Fibroblast of lung (primary cell): ENCODE measurements around the gene CIDEB. TPM values are rescaled to one million over a fixed set of nuclear protein-coding genes. Genes with fewer than 3 reads are reported as not detected.

Experiments used
- DNase-seq, 2 donors: peaks; one replicate each; pipeline versions ENCODE4 v3.0.0 to v3.0.0-alpha.2; 2010; ENCODE audit warnings: low read depth in 2 of 2
- H2AFZ ChIP-seq: 2 replicates; pipeline ENCODE4 v1.5.1; 2012; ENCODE audit warnings: low read length, control low read depth, inconsistent platforms
- H3K27ac ChIP-seq: 2 replicates; pipeline ENCODE4 v1.5.1; 2011; ENCODE audit warnings: low read length, control low read depth; ENCODE audit not compliant: insufficient read depth
- H3K27me3 ChIP-seq: 2 replicates; pipeline ENCODE4 v1.5.1; 2011; ENCODE audit warnings: mild to moderate bottlenecking, low read length; ENCODE audit not compliant: control insufficient read depth, insufficient read depth
- H3K36me3 ChIP-seq: 2 replicates; pipeline ENCODE4 v1.5.1; 2011; ENCODE audit warnings: low read length; ENCODE audit not compliant: control insufficient read depth, insufficient read depth
- H3K4me1 ChIP-seq: 2 replicates; pipeline ENCODE4 v1.5.1; 2011; ENCODE audit warnings: low read length; ENCODE audit not compliant: control insufficient read depth, insufficient read depth; ENCODE audit errors: extremely low read depth
- H3K4me2 ChIP-seq: 2 replicates; pipeline ENCODE4 v1.5.1; 2011; ENCODE audit warnings: low read length, control low read depth; ENCODE audit not compliant: insufficient read depth; ENCODE audit errors: extremely low read depth
- H3K4me3 ChIP-seq, 4 experiments: fragments of 200-600 bp in 1 of 4; sonication (generic) in 1 of 4; replicated peaks in 1 of 4; 2 replicates each; pipeline ENCODE4 v1.5.1; 2011 to 2016; ENCODE audit warnings: low read length in 4 of 4, low read depth in 3 of 4, mild to moderate bottlenecking in 3 of 4, control low read depth in 2 of 4, inconsistent platforms in 1 of 4, mixed read lengths in 1 of 4; ENCODE audit not compliant: insufficient read depth in 1 of 4; ENCODE audit errors: control extremely low read depth in 1 of 4
- H3K79me2 ChIP-seq: 2 replicates; pipeline ENCODE4 v1.5.1; 2012; ENCODE audit warnings: mild to moderate bottlenecking, low read length, inconsistent platforms; ENCODE audit not compliant: control insufficient read depth, insufficient read depth
- H3K9ac ChIP-seq: 2 replicates; pipeline ENCODE4 v1.5.1; 2011; ENCODE audit warnings: mild to moderate bottlenecking, low read length, control low read depth; ENCODE audit not compliant: insufficient read depth
- H3K9me3 ChIP-seq: 2 replicates; pipeline ENCODE4 v1.5.1; 2012; ENCODE audit warnings: low read depth, low read length; ENCODE audit not compliant: control insufficient read depth, insufficient read depth
- H4K20me1 ChIP-seq: 2 replicates; pipeline ENCODE4 v1.5.1; 2011; ENCODE audit warnings: low read length; ENCODE audit not compliant: control insufficient read depth, insufficient read depth; ENCODE audit errors: extremely low read depth
- CTCF ChIP-seq, 2 donors: IDR thresholded peaks in 1 of 2; conservative IDR thresholded peaks in 1 of 2; 1 replicate in 1 of 2; 2 replicates in 1 of 2; pipeline ENCODE4 v1.5.1; 2011 to 2012; ENCODE audit warnings: low read length in 2 of 2, control low read depth in 1 of 2, inconsistent platforms in 1 of 2, low read depth in 1 of 2, mild to moderate bottlenecking in 1 of 2
- EZH2 ChIP-seq: IDR thresholded peaks from 2 replicates; pipeline ENCODE4 v1.5.1; 2012; ENCODE audit warnings: low read length, control low read depth, mild to moderate bottlenecking; ENCODE audit errors: missing control alignments
- polyA plus RNA-seq, 2 donors: library from polyadenylated mRNA; depleted of rRNA in 1 of 2; stranded (reverse) in 1 of 2; unstranded in 1 of 2; fragments of >200 nt; gene quantifications; 2 replicates each; pipeline ENCODE4 v1.2.1, GENCODE V29; 2011 to 2012; ENCODE audit warnings: missing spikeins in 1 of 2
- total RNA-seq: library from RNA; depleted of rRNA; stranded (reverse); fragments of >200 nt; gene quantifications from 2 replicates; pipeline ENCODE4 v1.2.1, GENCODE V29; 2014

CIDEB gene
- total and polyA plus RNA-seq, 2 donors (not counting 1 experiment from before 2014, with no cell fraction given), result 0.33 to 0.42 TPM

GRCh38 chr14:24285351-24285750 lies 22.4 kb downstream of the CIDEB start:
- no peaks in the 10 kb centered on the region for H3K36me3 ChIP-seq
- DNase-seq, result peak in 1 of 2 donors; percentile 49
- no peak overlapping the region for H3K4me3 ChIP-seq
- no peak overlapping the region for H2AFZ ChIP-seq
- H3K27ac ChIP-seq, result no peak overlapping the region
- no peaks in the 10 kb centered on the region for H3K79me2 ChIP-seq
- no peaks in the 10 kb centered on the region for H3K9me3 ChIP-seq
- H3K9ac ChIP-seq, result no peak overlapping the region
- TF ChIP-seq EZH2, result no peak
- TF ChIP-seq CTCF (conservative IDR thresholded peaks at IDR 0.05 in 1 of 2, IDR thresholded peaks at IDR 0.05 in 1 of 2; ENCODE audit: low read depth in 1 of 2, low read length in 2 of 2), result no peak
- no peaks in the 10 kb centered on the region for H3K27me3 ChIP-seq
- H3K4me1 ChIP-seq, result no peaks in the 10 kb centered on the region
- H4K20me1 ChIP-seq, result no peaks in the 10 kb centered on the region
- H3K4me2 ChIP-seq, result no peak overlapping the region

GRCh38 chr14:24284501-24285035 lies 23.2 kb downstream of the CIDEB start:
- H3K27me3 ChIP-seq, result no peaks in the 10 kb centered on the region
- H3K4me2 ChIP-seq, result no peak overlapping the region
- H3K9ac ChIP-seq, result no peak overlapping the region
- H3K4me3 ChIP-seq, result no peak overlapping the region
- no peak for DNase-seq
- H2AFZ ChIP-seq, result no peak overlapping the region
- no peak for TF ChIP-seq EZH2
- TF ChIP-seq CTCF (conservative IDR thresholded peaks at IDR 0.05 in 1 of 2, IDR thresholded peaks at IDR 0.05 in 1 of 2; ENCODE audit: low read depth in 1 of 2, low read length in 2 of 2), result no peak
- no peaks in the 10 kb centered on the region for H3K36me3 ChIP-seq
- no peaks in the 10 kb centered on the region for H3K9me3 ChIP-seq
- no peak overlapping the region for H3K27ac ChIP-seq
- no peaks in the 10 kb centered on the region for H3K79me2 ChIP-seq
- no peaks in the 10 kb centered on the region for H4K20me1 ChIP-seq
- H3K4me1 ChIP-seq, result no peaks in the 10 kb centered on the region

- Histone ChIP-seq H3K36me3 (no peaks in the 10 kb centered on the region), H3K4me3 (no peak overlapping the region), H4K20me1 (no peaks in the 10 kb centered on the region), H3K79me2 (no peaks in the 10 kb centered on the region), H3K9ac (no peak overlapping the region), H3K4me1 (no peaks in the 10 kb centered on the region), H2AFZ (no peak overlapping the region), H3K9me3 (no peaks in the 10 kb centered on the region), H3K4me2 (no peak overlapping the region), H3K27me3 (no peaks in the 10 kb centered on the region), H3K27ac (no peak overlapping the region)
- TF ChIP-seq EZH2, result no peak
- no peak for TF ChIP-seq CTCF (conservative IDR thresholded peaks at IDR 0.05 in 1 of 2, IDR thresholded peaks at IDR 0.05 in 1 of 2; ENCODE audit: low read depth in 1 of 2, low read length in 2 of 2)
- no peak for DNase-seq
Observed at GRCh38 chr14:24283796-24284460, 23.8 kb downstream of the CIDEB start.
